HCT116 (cell line): Measurements from ENCODE around the gene HSPA12B. TPM values are rescaled to one million over a fixed set of nuclear protein-coding genes. Genes with fewer than 3 reads are reported as not detected.

Source experiments
- ATAC-seq: fragments of 200-7000 bp; cut with Tn5 transposase; 2 replicates; pipeline ENCODE4 v1.9.1; 2020; ENCODE audit warnings: mild to moderate bottlenecking, moderate library complexity
- BruUV-seq: library from RNA; stranded (reverse); fragments of 400-500 nt; replicated peaks from 2 replicates; lab custom pipeline; 2021; lab: Mats Ljungman, UMichigan
- CTCF ChIA-PET: fragments of 300-600 bp; sonication (Branson Sonifier 250); formaldehyde crosslinking; loops from one replicate; lab custom pipeline; 2021; ENCODE audit warnings: antibody characterized with exemption; lab: Charles Lee
- POLR2A ChIA-PET: fragments of 300-600, 350-600 bp; sonication (Branson Sonifier 250); formaldehyde crosslinking; loops from one replicate; lab custom pipeline; 2021; ENCODE audit warnings: antibody characterized with exemption; lab: Charles Lee
- RAD21 ChIA-PET, 2 experiments: fragments of 300-600 bp; sonication (Branson Sonifier 250); formaldehyde crosslinking; loops; one replicate each; lab custom pipeline; 2023; ENCODE audit warnings: low total read pairs in 2 of 2; ENCODE audit not compliant: uncharacterized antibody in 2 of 2, unreplicated experiment in 2 of 2, low non-redundant PET in 1 of 2; lab: Charles Lee
- DNase-seq: peaks from one replicate; pipeline ENCODE4 v3.0.0-alpha.2; 2010; ENCODE audit warnings: low read depth, low spot score
- H2AFZ ChIP-seq: fragments of 200-600 bp; shearing (Covaris generic), sonication (generic); 2 replicates; pipeline ENCODE4 v1.6.1; 2017; ENCODE audit warnings: low read depth, mixed run types, mixed read lengths, antibody characterized with exemption, low read length; ENCODE audit not compliant: poor library complexity, severe bottlenecking
- H3K27ac ChIP-seq: 2 replicates; pipeline ENCODE4 v1.5.1; 2012; ENCODE audit warnings: low read depth, low read length
- H3K27me3 ChIP-seq: fragments of 200-600 bp; sonication (generic); 2 replicates; pipeline ENCODE4 v1.6.1; 2016; ENCODE audit warnings: mixed run types, low read length, mixed read lengths; ENCODE audit not compliant: insufficient read depth
- H3K36me3 ChIP-seq, 2 experiments: fragments of 200-500 bp in 1 of 2; fragments of 200-600 bp in 1 of 2; sonication (Bioruptor generic) in 1 of 2; sonication (generic) in 1 of 2; 2 replicates each; pipeline versions ENCODE4 v1.5.1 to v1.6.1; 2014 to 2016; ENCODE audit warnings: low read length in 2 of 2, inconsistent platforms in 1 of 2, mixed read lengths in 1 of 2, mixed run types in 1 of 2; ENCODE audit not compliant: insufficient read depth in 2 of 2, control insufficient read depth in 1 of 2
- H3K4me1 ChIP-seq, 2 experiments: fragments of 200-600 bp in 1 of 2; sonication (generic) in 1 of 2; 2 replicates each; pipeline versions ENCODE4 v1.5.1 to v1.6.1; 2012 to 2017; ENCODE audit warnings: low read length in 2 of 2, inconsistent platforms in 1 of 2, mild to moderate bottlenecking in 1 of 2, mixed read lengths in 1 of 2, mixed run types in 1 of 2, moderate library complexity in 1 of 2; ENCODE audit not compliant: insufficient read depth in 2 of 2, control insufficient read depth in 1 of 2
- H3K4me2 ChIP-seq: fragments of 200-600 bp; sonication (generic); 2 replicates; pipeline ENCODE4 v1.6.1; 2017; ENCODE audit warnings: mixed run types, low read length, mixed read lengths
- H3K4me3 ChIP-seq, 2 experiments: fragments of 200-600 bp in 1 of 2; sonication (generic) in 1 of 2; replicated peaks in 1 of 2; 2 replicates each; pipeline ENCODE4 v1.5.1; 2011 to 2016; ENCODE audit warnings: low read length in 2 of 2, control low read depth in 1 of 2, low read depth in 1 of 2, mild to moderate bottlenecking in 1 of 2, mixed read lengths in 1 of 2, mixed run types in 1 of 2
- H3K79me2 ChIP-seq: fragments of 200-600 bp; sonication (generic); 2 replicates; pipeline ENCODE4 v1.6.1; 2017; ENCODE audit warnings: mild to moderate bottlenecking, mixed run types, low read length, moderate library complexity, mixed read lengths; ENCODE audit not compliant: insufficient read depth
- H3K9ac ChIP-seq: fragments of 200-600 bp; sonication (generic); 2 replicates; pipeline ENCODE4 v1.6.1; 2016; ENCODE audit warnings: low read length, mixed read lengths
- H3K9me2 ChIP-seq: fragments of 200-600 bp; sonication (generic), shearing (Covaris generic); 2 replicates; pipeline ENCODE4 v1.6.1; 2017; ENCODE audit warnings: mixed run types, mild to moderate bottlenecking, moderate library complexity; ENCODE audit not compliant: insufficient read depth
- H3K9me3 ChIP-seq, 2 experiments: fragments of 200-500 bp in 1 of 2; fragments of 200-600 bp in 1 of 2; sonication (Bioruptor generic) in 1 of 2; sonication (generic) in 1 of 2; 2 replicates each; pipeline ENCODE4 v1.6.1; 2014 to 2017; ENCODE audit warnings: low read length in 2 of 2, mixed read lengths in 2 of 2, inconsistent platforms in 1 of 2, low read depth in 1 of 2, mild to moderate bottlenecking in 1 of 2, mixed run types in 1 of 2, moderate library complexity in 1 of 2; ENCODE audit not compliant: control insufficient read depth in 1 of 2, insufficient read depth in 1 of 2
- H4K20me1 ChIP-seq: fragments of 200-600 bp; sonication (generic), shearing (Covaris generic); 2 replicates; pipeline ENCODE4 v1.6.1; 2017; ENCODE audit warnings: mixed run types, mild to moderate bottlenecking, moderate library complexity; ENCODE audit not compliant: insufficient read depth
- CBX3 ChIP-seq: IDR thresholded peaks from 2 replicates; pipeline ENCODE4 v1.6.1; 2012; ENCODE audit warnings: low read depth
- CEBPB ChIP-seq: IDR thresholded peaks from 2 replicates; pipeline ENCODE4 v1.6.1; 2012; ENCODE audit warnings: low read depth
- CTCF ChIP-seq, 3 experiments: fragments of 200-600 bp in 1 of 3; sonication (generic) in 1 of 3; IDR thresholded peaks in 2 of 3; conservative IDR thresholded peaks in 1 of 3; 2 replicates each; pipeline ENCODE4 v1.5.1; 2012 to 2017; ENCODE audit warnings: low read depth in 2 of 3, low read length in 2 of 3, antibody characterized with exemption in 1 of 3, borderline replicate concordance in 1 of 3, control low read depth in 1 of 3, mild to moderate bottlenecking in 1 of 3, mixed read lengths in 1 of 3, mixed run types in 1 of 3, moderate library complexity in 1 of 3; ENCODE audit not compliant: insufficient read depth in 1 of 3
- ELF1 ChIP-seq: IDR thresholded peaks from 2 replicates; pipeline ENCODE4 v1.6.1; 2012; ENCODE audit warnings: low read depth, borderline replicate concordance
- EZH2 ChIP-seq: fragments of 200-600 bp; sonication (generic); IDR thresholded peaks from 2 replicates; pipeline ENCODE4 v1.6.1; 2017; ENCODE audit warnings: antibody characterized with exemption, mixed run types
- FOSL1 ChIP-seq: IDR thresholded peaks from 2 replicates; pipeline ENCODE4 v1.6.1; 2012; ENCODE audit warnings: low read depth
- JUND ChIP-seq: IDR thresholded peaks from 2 replicates; pipeline ENCODE4 v1.6.1; 2012
- POLR2A ChIP-seq: IDR thresholded peaks from 2 replicates; pipeline ENCODE4 v1.7.0; 2011; ENCODE audit warnings: borderline replicate concordance; ENCODE audit not compliant: insufficient read depth, insufficient read length; ENCODE audit errors: extremely low read depth
- POLR2AphosphoS5 ChIP-seq: IDR thresholded peaks from 2 replicates; pipeline ENCODE4 v1.6.1; 2011; ENCODE audit warnings: mild to moderate bottlenecking, low read depth, low read length, moderate library complexity
- RAD21 ChIP-seq: IDR thresholded peaks from 2 replicates; pipeline ENCODE4 v1.6.1; 2012; ENCODE audit warnings: low read depth, mild to moderate bottlenecking
- SIN3A ChIP-seq: IDR thresholded peaks from 2 replicates; pipeline ENCODE4 v1.6.1; 2012; ENCODE audit warnings: low read depth
- SRF ChIP-seq: IDR thresholded peaks from 2 replicates; pipeline ENCODE4 v1.6.1; 2012; ENCODE audit warnings: low read depth
- TCF7L2 ChIP-seq: IDR thresholded peaks from 2 replicates; pipeline ENCODE4 v1.7.0; 2011; ENCODE audit warnings: borderline replicate concordance, inconsistent platforms; ENCODE audit not compliant: insufficient read depth, insufficient read length; ENCODE audit errors: extremely low read depth
- YY1 ChIP-seq: IDR thresholded peaks from 2 replicates; pipeline ENCODE4 v1.6.1; 2011; ENCODE audit warnings: low read length, low read depth, moderate library complexity, mild to moderate bottlenecking; ENCODE audit not compliant: insufficient replicate concordance; ENCODE audit errors: extremely low read depth
- ZBTB33 ChIP-seq: IDR thresholded peaks from 2 replicates; pipeline ENCODE4 v1.6.1; 2011; ENCODE audit warnings: mild to moderate bottlenecking, low read length, moderate library complexity; ENCODE audit not compliant: insufficient replicate concordance; ENCODE audit errors: extremely low read depth
- ZFX ChIP-seq: fragments of 450-650 bp; IDR thresholded peaks from 2 replicates; pipeline ENCODE4 v1.6.1; 2017
- ZNF274 ChIP-seq: fragments of 200-500 bp; sonication (Bioruptor generic); IDR thresholded peaks from 2 replicates; pipeline ENCODE4 v1.6.1; 2014; ENCODE audit warnings: mild to moderate bottlenecking, low read depth, low read length, inconsistent platforms
- intact Hi-C: fragments of 100-400 bp; cut with micrococcal nuclease; formaldehyde crosslinking; loops from 2 replicates; pipeline ENCODE4 v1.10.0; 2022
- total RNA-seq: library from RNA; stranded (reverse); gene quantifications from one replicate; pipeline ENCODE4 v1.2.1, GENCODE V29; 2021; ENCODE audit not compliant: unreplicated experiment
- TF ChIP-seq, protein P1 (sequence below): IDR thresholded peaks from 2 replicates; pipeline ENCODE4 v1.6.1; 2012

Gene HSPA12B
- total RNA-seq, 1 experiment from 2014 or later: not detected

- BruUV-seq: no TSS peak
- no peaks in the 10 kb centered on the region for H3K27me3 ChIP-seq
- peaks cover 0 to 4% of the 10 kb centered on the region in 2 experiments; a peak in 1 of 4 replicates for H3K9me3 ChIP-seq
- no peaks in the 10 kb centered on the region for H3K36me3 ChIP-seq
- intact Hi-C loops: no loop called here
- H4K20me1 ChIP-seq: no peaks in the 10 kb centered on the region
- CTCF ChIA-PET: interaction anchor here (0.8 kb wide), 1 partner anchor 40 kb away, joined by 3 read pairs; no protein-coding TSS in a partner anchor
- no peaks in the 10 kb centered on the region for H3K79me2 ChIP-seq
- no peak overlapping the region for H3K4me3 ChIP-seq
- RAD21 ChIA-PET: no interaction called here
- no peak overlapping the region for H3K27ac ChIP-seq
- H3K9me2 ChIP-seq: no peaks in the 10 kb centered on the region
- H3K9ac ChIP-seq: no peak overlapping the region
- TF ChIP-seq YY1: no peak
- TF ChIP-seq POLR2AphosphoS5: no peak
- TF ChIP-seq, protein P1, sequence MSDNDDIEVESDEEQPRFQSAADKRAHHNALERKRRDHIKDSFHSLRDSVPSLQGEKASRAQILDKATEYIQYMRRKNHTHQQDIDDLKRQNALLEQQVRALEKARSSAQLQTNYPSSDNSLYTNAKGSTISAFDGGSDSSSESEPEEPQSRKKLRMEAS: no peak
- no peak for TF ChIP-seq CBX3
- no peak for TF ChIP-seq JUND
- TF ChIP-seq ZNF274: no peak
- no peak for TF ChIP-seq POLR2A
- TF ChIP-seq ZFX: no peak
- no peak for TF ChIP-seq CTCF (IDR thresholded peaks at IDR 0.05 in 2 of 3, conservative IDR thresholded peaks at IDR 0.05 in 1 of 3; ENCODE audit: borderline replicate concordance in 1 of 3, insufficient read depth in 1 of 3, low read depth in 2 of 3, low read length in 2 of 3)
- TF ChIP-seq RAD21: no peak
- no peak for TF ChIP-seq TCF7L2
- TF ChIP-seq SIN3A: no peak
- TF ChIP-seq EZH2: no peak
- TF ChIP-seq CEBPB: no peak
- TF ChIP-seq ZBTB33: no peak
- no peak for TF ChIP-seq SRF
- TF ChIP-seq FOSL1: no peak
- TF ChIP-seq ELF1: no peak
- H3K4me2 ChIP-seq: no peak overlapping the region
- no peak for ATAC-seq
- POLR2A ChIA-PET: no interaction called here
- no peak for DNase-seq
- H3K4me1 ChIP-seq: peaks cover 0 to 7% of the 10 kb centered on the region in 2 experiments; a peak in 3 of 4 replicates
- no peak overlapping the region for H2AFZ ChIP-seq
Observed at GRCh38 chr20:3777716-3778629, 45.5 kb downstream of the HSPA12B start.
